H7 (cell line): ENCODE measurements around the gene SORBS2. TPM values are rescaled to one million over a fixed set of nuclear protein-coding genes. Genes with fewer than 3 reads are reported as not detected.
"Not testable (repeated sequence)": the region's sequence is repeated elsewhere in the genome, so short reads cannot be mapped to it uniquely, and the experiment has no call there.

Experiments used
- DNase-seq: peaks from one replicate; pipeline ENCODE4 v3.0.0; 2012
- H3K27me3 ChIP-seq: 2 replicates; pipeline ENCODE4 v1.6.0; 2011; ENCODE audit warnings: mild to moderate bottlenecking, low read length; ENCODE audit not compliant: control insufficient read depth, insufficient read depth
- H3K36me3 ChIP-seq: replicated peaks from 2 replicates; pipeline ENCODE4 v1.5.1; 2011; ENCODE audit warnings: low read length; ENCODE audit not compliant: control insufficient read depth, insufficient read depth
- H3K4me3 ChIP-seq: 2 replicates; pipeline ENCODE4 v1.5.1; 2011; ENCODE audit warnings: low read depth, mild to moderate bottlenecking, control low read depth, low read length, moderate library complexity; ENCODE audit not compliant: insufficient read depth
- total RNA-seq: library from RNA; depleted of rRNA; stranded (reverse); fragments of >200 nt; shearing (Covaris generic); gene quantifications from 2 replicates; pipeline ENCODE4 v1.2.3, GENCODE V29; 2014

The SORBS2 gene
- total RNA-seq, 1 experiment from 2014 or later, result 6.8 TPM

GRCh38 chr4:185559251-185559914, 252.6 kb downstream of the SORBS2 start:
- H3K4me3 ChIP-seq, H3K36me3 ChIP-seq, H3K27me3 ChIP-seq, DNase-seq: not testable (repeated sequence)

- H3K36me3 ChIP-seq, result no peaks in the 10 kb centered on the region
- DNase-seq, result no peak
Observed at GRCh38 chr4:185554365-185555126, 257.4 kb downstream of the SORBS2 start.

GRCh38 chr4:185552254-185552653, 259.7 kb downstream of the SORBS2 start:
- Histone ChIP-seq H3K4me3 (no peak overlapping the region), H3K27me3 (no peaks in the 10 kb centered on the region), H3K36me3 (no peaks in the 10 kb centered on the region)
- no peak for DNase-seq

More at GRCh38 chr4:185554365-185555126, 257.4 kb downstream of the SORBS2 start:
- Histone ChIP-seq H3K4me3 (no peak overlapping the region), H3K27me3 (no peaks in the 10 kb centered on the region)

GRCh38 chr4:185550933-185551332, 261.1 kb downstream of the SORBS2 start:
- H3K27me3 ChIP-seq, result no peaks in the 10 kb centered on the region
- no peak for DNase-seq
- H3K4me3 ChIP-seq, result no peak overlapping the region
- H3K36me3 ChIP-seq, result no peaks in the 10 kb centered on the region

- H3K4me3 ChIP-seq, result no peak overlapping the region
- H3K27me3 ChIP-seq, result no peaks in the 10 kb centered on the region
- no peak for DNase-seq
- no peaks in the 10 kb centered on the region for H3K36me3 ChIP-seq
Observed at GRCh38 chr4:185549095-185549639, 262.8 kb downstream of the SORBS2 start.

- Histone ChIP-seq H3K4me3 (no peak overlapping the region), H3K27me3 (no peaks in the 10 kb centered on the region), H3K36me3 (no peaks in the 10 kb centered on the region)
- no peak for DNase-seq
Observed at GRCh38 chr4:185548587-185548986, 263.4 kb downstream of the SORBS2 start.

- Histone ChIP-seq H3K36me3 (no peaks in the 10 kb centered on the region), H3K27me3 (0 out of 2 replicates have a peak, but pooled peaks cover 1% of the 10 kb centered on the region), H3K4me3 (no peak overlapping the region)
- DNase-seq, result no peak
Observed at GRCh38 chr4:185546335-185546734, 265.7 kb downstream of the SORBS2 start.

- DNase-seq, result no peak
- 0 out of 2 replicates have a peak, but pooled peaks cover 1% of the 10 kb centered on the region for H3K27me3 ChIP-seq
- H3K36me3 ChIP-seq, result no peaks in the 10 kb centered on the region
- H3K4me3 ChIP-seq, result no peak overlapping the region
Observed at GRCh38 chr4:185542626-185543315, 269.2 kb downstream of the SORBS2 start.

GRCh38 chr4:185541251-185541727, 270.7 kb downstream of the SORBS2 start:
- no peak for DNase-seq
- peaks cover 4% of the 10 kb centered on the region for H3K27me3 ChIP-seq

GRCh38 chr4:185540487-185541120, 271.4 kb downstream of the SORBS2 start:
- H3K36me3 ChIP-seq, result no peaks in the 10 kb centered on the region
- no peak overlapping the region for H3K4me3 ChIP-seq
- peaks cover 11% of the 10 kb centered on the region for H3K27me3 ChIP-seq
- DNase-seq, result no peak

More at GRCh38 chr4:185541251-185541727, 270.7 kb downstream of the SORBS2 start:
- no peaks in the 10 kb centered on the region for H3K36me3 ChIP-seq
- H3K4me3 ChIP-seq, result no peak overlapping the region

- Histone ChIP-seq H3K27me3 (peaks cover 14% of the 10 kb centered on the region), H3K36me3 (no peaks in the 10 kb centered on the region), H3K4me3 (no peak overlapping the region)
- DNase-seq, result no peak
Observed at GRCh38 chr4:185540040-185540439, 272.0 kb downstream of the SORBS2 start.

- no peak for DNase-seq
- H3K27me3 ChIP-seq, result peaks cover 26% of the 10 kb centered on the region
- no peaks in the 10 kb centered on the region for H3K36me3 ChIP-seq
- H3K4me3 ChIP-seq, result no peak overlapping the region
Observed at GRCh38 chr4:185538806-185539205, 273.2 kb downstream of the SORBS2 start.

GRCh38 chr4:185536411-185536709, 275.6 kb downstream of the SORBS2 start:
- H3K27me3 ChIP-seq, result peaks cover 31% of the 10 kb centered on the region
- DNase-seq, result peak; percentile 28
- no peak overlapping the region for H3K4me3 ChIP-seq
- no peaks in the 10 kb centered on the region for H3K36me3 ChIP-seq
